Measurements from ENCODE around the gene CFAP126.
"Not testable (repeated sequence)": the region's sequence is repeated elsewhere in the genome, so short reads cannot be mapped to it uniquely, and the experiment has no call there.

The CFAP126 gene

DNA sequence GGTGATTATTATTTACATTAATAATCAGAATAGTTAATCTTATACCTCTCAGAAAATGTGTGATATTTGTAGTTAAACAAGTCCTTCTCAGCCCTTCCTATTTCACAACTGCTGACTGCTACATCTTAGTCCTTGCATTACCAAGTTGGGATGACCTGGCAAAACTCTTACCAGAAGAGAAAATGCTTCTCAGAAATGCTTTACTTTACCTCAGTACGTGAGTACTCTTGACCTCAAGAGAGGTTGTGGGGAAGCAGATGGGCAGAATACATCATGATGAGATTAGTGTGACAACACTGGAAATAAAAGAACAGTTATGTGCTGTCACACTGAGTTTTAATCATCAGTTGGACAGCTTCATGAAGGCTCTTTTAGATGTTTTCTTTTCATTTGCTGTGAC, 16.2 kb downstream of the CFAP126 start:
- TF ChIP-seq POLR2A (IDR thresholded peaks at IDR 0.05; ENCODE audit: low read depth, low read length) (no peak), SPI1 (IDR thresholded peaks at IDR 0.05; ENCODE audit: low read depth, low read length) (no peak), POU2F2 (IDR thresholded peaks at IDR 0.05; ENCODE audit: low read depth, low read length) (no peak), POLR2AphosphoS5 (IDR thresholded peaks at IDR 0.05; ENCODE audit: low read depth, low read length) (no peak)
- DNase-seq (ENCODE audit: insufficient read length, low spot score) = no peak
- no peak for FAIRE-seq

DNA sequence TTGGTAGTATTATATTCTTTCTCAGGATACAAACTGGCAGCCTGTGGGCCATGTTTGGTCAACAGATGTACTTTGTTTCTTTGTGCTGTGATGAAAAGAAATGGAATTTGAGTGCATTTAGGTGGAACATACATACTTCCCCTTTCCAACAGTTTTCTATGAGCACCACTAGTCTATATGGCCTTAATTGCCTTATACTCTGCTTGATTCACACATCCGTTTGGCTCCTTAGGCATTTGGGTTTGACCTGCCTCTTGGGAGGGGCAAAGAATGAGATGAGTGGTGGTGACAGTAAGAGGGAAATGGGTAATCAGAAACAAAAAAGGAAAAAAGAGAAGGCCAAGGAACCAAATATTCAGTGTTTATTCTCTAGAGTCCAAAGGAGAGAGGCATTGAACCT, 17.0 kb downstream of the CFAP126 start:
- no peak for DNase-seq (ENCODE audit: insufficient read length, low spot score)
- FAIRE-seq = peak; percentile 51

DNA sequence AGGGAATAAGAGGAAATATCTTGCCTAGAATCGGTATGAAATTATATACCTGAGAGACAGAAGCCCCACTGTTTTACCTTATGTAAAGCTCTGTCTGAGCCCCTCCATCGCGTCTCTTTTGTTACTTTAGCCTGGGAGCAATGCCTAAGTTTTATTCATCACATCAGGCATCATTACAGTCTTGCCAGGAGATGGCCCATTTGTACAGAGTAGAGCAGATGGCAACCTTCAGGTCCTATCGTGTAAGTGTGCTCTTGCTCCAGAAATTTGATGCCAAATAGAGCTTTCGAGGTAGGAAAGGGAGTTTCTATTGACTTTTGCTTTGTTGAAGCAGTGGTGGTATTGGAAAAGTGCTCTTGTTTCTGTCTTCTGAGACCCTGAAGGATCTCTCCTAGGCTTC, 24.9 kb downstream of the CFAP126 start:
- DNase-seq (ENCODE audit: insufficient read length, low spot score) (no peak), FAIRE-seq (no peak)
- no peak for TF ChIP-seq POLR2AphosphoS5 (IDR thresholded peaks at IDR 0.05; ENCODE audit: low read depth, low read length)
- no peak for TF ChIP-seq TAF1 (IDR thresholded peaks at IDR 0.05; ENCODE audit: low read depth, low read length)
- TF ChIP-seq SPI1 (IDR thresholded peaks at IDR 0.05; ENCODE audit: low read depth, low read length) = no peak
- no peak for TF ChIP-seq POLR2A (IDR thresholded peaks at IDR 0.05; ENCODE audit: low read depth, low read length)
- TF ChIP-seq POU2F2 (IDR thresholded peaks at IDR 0.05; ENCODE audit: low read depth, low read length) = no peak

More for the DNA sequence above, 17.0 kb downstream of the CFAP126 start:
- TF ChIP-seq POLR2A (IDR thresholded peaks at IDR 0.05; ENCODE audit: low read depth, low read length) (no peak), SPI1 (IDR thresholded peaks at IDR 0.05; ENCODE audit: low read depth, low read length) (no peak), TAF1 (IDR thresholded peaks at IDR 0.05; ENCODE audit: low read depth, low read length) (no peak), PAX5 (IDR thresholded peaks at IDR 0.05; ENCODE audit: insufficient read depth, low read length, severe bottlenecking) (no peak), POU2F2 (IDR thresholded peaks at IDR 0.05; ENCODE audit: low read depth, low read length) (no peak), POLR2AphosphoS5 (IDR thresholded peaks at IDR 0.05; ENCODE audit: low read depth, low read length) (no peak)

DNA sequence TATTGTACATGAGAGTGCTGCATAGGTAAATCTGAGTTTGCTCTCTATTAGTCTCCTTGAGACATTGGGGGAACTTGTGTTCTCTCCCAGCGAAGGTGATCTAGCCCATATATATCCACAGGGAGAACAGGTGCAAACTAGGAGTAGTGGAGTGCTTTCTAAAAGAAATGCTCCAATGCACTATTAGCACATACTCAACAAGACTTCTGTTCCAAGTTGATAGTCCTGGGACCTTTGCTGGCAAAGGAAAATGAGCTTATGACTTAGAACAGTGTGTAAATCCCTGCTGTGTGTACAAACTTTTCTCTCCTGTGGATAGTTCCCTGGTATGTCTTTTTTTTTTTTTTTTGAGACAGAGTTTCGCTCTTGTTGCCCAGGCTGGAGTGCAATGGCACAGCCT, 25.5 kb downstream of the CFAP126 start:
- TF ChIP-seq PAX5 (IDR thresholded peaks at IDR 0.05; ENCODE audit: insufficient read depth, low read length, severe bottlenecking) = no peak
- TF ChIP-seq TAF1 (IDR thresholded peaks at IDR 0.05; ENCODE audit: low read depth, low read length) = no peak
- no peak for TF ChIP-seq POLR2A (IDR thresholded peaks at IDR 0.05; ENCODE audit: low read depth, low read length)
- no peak for TF ChIP-seq SPI1 (IDR thresholded peaks at IDR 0.05; ENCODE audit: low read depth, low read length)
- no peak for TF ChIP-seq POLR2AphosphoS5 (IDR thresholded peaks at IDR 0.05; ENCODE audit: low read depth, low read length)
- no peak for TF ChIP-seq POU2F2 (IDR thresholded peaks at IDR 0.05; ENCODE audit: low read depth, low read length)
- DNase-seq (ENCODE audit: insufficient read length, low spot score) (no peak), FAIRE-seq (no peak)

DNA sequence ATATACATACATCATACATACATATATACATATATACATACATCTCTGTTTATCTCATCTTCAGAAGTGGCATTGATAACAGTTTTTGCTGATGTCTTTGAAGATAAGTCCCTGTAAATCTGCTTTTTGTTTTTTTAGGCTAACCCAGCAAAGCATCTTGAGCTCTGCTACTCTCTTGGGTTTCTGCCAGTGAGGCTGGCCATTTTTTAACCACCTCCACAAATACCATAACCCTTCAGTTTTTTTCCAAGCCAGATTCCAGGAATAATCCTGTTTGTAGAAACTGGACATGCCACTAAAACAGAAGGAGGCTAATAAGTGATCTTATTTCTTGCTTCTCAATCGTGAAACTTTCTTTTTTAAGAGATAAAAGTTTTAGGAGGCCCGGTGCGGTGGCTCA, 31.9 kb downstream of the CFAP126 start:
- TF ChIP-seq PAX5 (IDR thresholded peaks at IDR 0.05; ENCODE audit: insufficient read depth, low read length, severe bottlenecking) (no peak), POLR2A (IDR thresholded peaks at IDR 0.05; ENCODE audit: low read depth, low read length) (no peak), POU2F2 (IDR thresholded peaks at IDR 0.05; ENCODE audit: low read depth, low read length) (no peak), POLR2AphosphoS5 (IDR thresholded peaks at IDR 0.05; ENCODE audit: low read depth, low read length) (no peak), SPI1 (IDR thresholded peaks at IDR 0.05; ENCODE audit: low read depth, low read length) (no peak), TAF1 (IDR thresholded peaks at IDR 0.05; ENCODE audit: low read depth, low read length) (no peak)
- no peak for DNase-seq (ENCODE audit: insufficient read length, low spot score)

DNA sequence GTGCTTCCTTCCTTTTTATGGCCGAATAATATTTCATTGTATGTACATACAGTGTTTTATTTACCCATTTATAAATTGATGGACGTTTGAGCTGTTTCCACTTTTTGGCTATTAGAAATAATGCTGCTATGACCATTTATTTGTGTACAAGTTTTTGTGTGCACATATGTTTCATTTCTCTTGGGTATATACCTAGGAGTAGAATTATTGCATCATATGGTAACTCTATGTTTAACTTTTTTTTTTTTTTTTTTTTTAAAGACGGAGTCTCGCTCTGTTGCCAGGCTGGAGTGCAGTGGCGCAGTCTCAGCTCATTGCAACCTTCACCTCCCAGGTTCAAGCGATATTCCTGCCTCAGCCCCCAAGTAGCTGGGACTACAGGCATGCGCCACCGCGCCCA, 34.5 kb downstream of the CFAP126 start:
- DNase-seq (ENCODE audit: insufficient read length, low spot score) = no peak
- TF ChIP-seq POLR2A (IDR thresholded peaks at IDR 0.05; ENCODE audit: low read depth, low read length) (no peak), POU2F2 (IDR thresholded peaks at IDR 0.05; ENCODE audit: low read depth, low read length) (no peak), PAX5 (IDR thresholded peaks at IDR 0.05; ENCODE audit: insufficient read depth, low read length, severe bottlenecking) (no peak), SPI1 (IDR thresholded peaks at IDR 0.05; ENCODE audit: low read depth, low read length) (no peak), POLR2AphosphoS5 (IDR thresholded peaks at IDR 0.05; ENCODE audit: low read depth, low read length) (no peak), TAF1 (IDR thresholded peaks at IDR 0.05; ENCODE audit: low read depth, low read length) (no peak)
- FAIRE-seq = no peak

More for the DNA sequence above, 31.9 kb downstream of the CFAP126 start:
- FAIRE-seq = no peak

DNA sequence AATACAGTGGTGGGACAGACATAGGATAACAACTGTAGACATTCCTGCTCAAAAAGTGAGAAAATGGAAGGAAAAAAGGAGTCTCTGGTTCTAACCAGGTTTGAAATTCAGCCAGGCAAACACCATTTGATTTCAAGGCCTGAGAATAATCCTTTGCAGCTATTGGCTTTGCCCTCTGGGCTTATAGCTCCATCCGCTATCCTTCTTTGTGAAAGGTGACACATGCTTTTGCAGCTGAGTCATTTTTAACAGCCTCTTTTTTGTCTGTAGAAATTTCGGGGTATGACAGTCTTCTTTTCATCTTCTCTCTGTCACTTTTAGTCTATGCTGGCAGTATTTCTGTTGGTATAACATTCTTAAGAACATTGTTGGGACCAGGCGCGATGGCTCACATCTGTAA, 37.3 kb downstream of the CFAP126 start:
- no peak for TF ChIP-seq POU2F2 (IDR thresholded peaks at IDR 0.05; ENCODE audit: low read depth, low read length)
- no peak for TF ChIP-seq TAF1 (IDR thresholded peaks at IDR 0.05; ENCODE audit: low read depth, low read length)
- TF ChIP-seq POLR2A (IDR thresholded peaks at IDR 0.05; ENCODE audit: low read depth, low read length) = no peak
- no peak for TF ChIP-seq POLR2AphosphoS5 (IDR thresholded peaks at IDR 0.05; ENCODE audit: low read depth, low read length)
- TF ChIP-seq PAX5 (IDR thresholded peaks at IDR 0.05; ENCODE audit: insufficient read depth, low read length, severe bottlenecking) = no peak
- TF ChIP-seq SPI1 (IDR thresholded peaks at IDR 0.05; ENCODE audit: low read depth, low read length) = no peak
- DNase-seq (ENCODE audit: insufficient read length, low spot score) (no peak), FAIRE-seq (no peak)

DNA sequence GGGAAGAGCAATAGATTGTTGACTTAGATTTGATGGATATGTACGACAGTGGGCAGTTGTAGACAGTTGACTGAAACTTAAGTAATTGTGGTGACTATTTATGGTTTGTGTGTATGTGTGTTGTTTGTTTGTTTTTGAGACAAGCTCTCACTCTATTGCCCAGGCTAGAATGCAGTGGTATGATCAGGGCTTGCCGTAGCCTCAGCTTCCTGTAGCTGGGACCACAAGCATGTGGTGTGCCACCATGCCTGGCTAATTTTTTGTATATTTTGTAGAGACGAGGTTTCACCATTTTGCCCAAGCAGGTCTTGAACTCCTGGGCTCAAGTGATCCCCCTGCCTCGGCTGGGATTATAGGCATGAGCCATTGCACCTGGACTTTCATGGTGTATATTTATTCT, 43.7 kb downstream of the CFAP126 start:
- TF ChIP-seq POU2F2 (IDR thresholded peaks at IDR 0.05; ENCODE audit: low read depth, low read length) = no peak
- no peak for TF ChIP-seq PAX5 (IDR thresholded peaks at IDR 0.05; ENCODE audit: insufficient read depth, low read length, severe bottlenecking)
- TF ChIP-seq SPI1 (IDR thresholded peaks at IDR 0.05; ENCODE audit: low read depth, low read length) = no peak
- TF ChIP-seq POLR2A (IDR thresholded peaks at IDR 0.05; ENCODE audit: low read depth, low read length) = no peak
- no peak for TF ChIP-seq TAF1 (IDR thresholded peaks at IDR 0.05; ENCODE audit: low read depth, low read length)
- TF ChIP-seq POLR2AphosphoS5 (IDR thresholded peaks at IDR 0.05; ENCODE audit: low read depth, low read length) = no peak

DNA sequence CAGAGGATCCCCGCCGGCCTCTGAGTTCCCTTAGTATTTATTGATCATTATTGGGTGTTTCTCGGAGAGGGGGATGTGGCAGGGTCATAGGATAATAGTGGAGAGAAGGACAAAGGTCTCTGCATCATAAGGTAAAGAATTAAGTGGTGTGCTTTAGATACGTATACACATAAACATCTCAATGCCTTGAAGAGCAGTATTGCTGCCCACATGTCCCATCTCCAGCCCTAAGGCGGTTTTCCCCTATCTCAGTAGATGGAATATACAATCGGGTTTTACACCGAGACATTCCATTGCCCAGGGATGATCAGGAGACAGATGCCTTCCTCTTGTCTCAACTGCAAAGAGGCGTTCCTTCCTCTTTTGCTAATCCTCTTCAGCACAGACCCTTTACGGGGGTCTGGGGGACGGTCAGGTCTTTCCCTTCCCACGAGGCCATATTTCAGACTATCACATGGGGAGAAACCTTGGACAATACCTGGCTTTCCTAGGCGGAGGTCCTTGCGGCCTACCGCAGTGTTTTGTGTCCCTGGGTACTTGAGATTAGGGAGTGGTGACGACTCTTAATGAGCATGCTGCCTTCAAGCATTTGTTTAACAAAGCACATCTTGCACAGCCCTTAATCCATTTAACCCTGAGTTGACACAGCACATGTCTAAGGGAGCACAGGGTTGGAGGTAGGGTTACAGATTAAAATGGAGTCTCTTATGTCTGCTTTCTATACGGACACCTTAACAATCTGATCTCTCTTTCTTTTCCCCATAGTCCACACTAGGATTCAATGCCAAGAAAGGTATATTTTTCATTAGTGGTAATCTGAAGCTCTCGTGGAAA, 51.6 kb downstream of the CFAP126 start:
- not testable (repeated sequence) for FAIRE-seq; DNase-seq (ENCODE audit: insufficient read length, low spot score)

More for the DNA sequence above, 43.7 kb downstream of the CFAP126 start:
- DNase-seq (ENCODE audit: insufficient read length, low spot score) (no peak), FAIRE-seq (peak; percentile 13)
